IMR-90 (cell line): ENCODE data around the gene MRPL10. TPM values are rescaled to one million over a fixed set of nuclear protein-coding genes. Genes with fewer than 3 reads are reported as not detected.

Experiments used
- ATAC-seq: fragments of 200-7000 bp; cut with Tn5 transposase; 2 replicates; pipeline ENCODE4 v1.9.1; 2020; ENCODE audit warnings: low read depth, mild to moderate bottlenecking, moderate library complexity
- BruUV-seq: library from RNA; stranded (reverse); fragments of 400-500 nt; replicated peaks from 2 replicates; lab custom pipeline; 2021; lab: Mats Ljungman, UMichigan
- CTCF ChIA-PET: fragments of 300-600 bp; formaldehyde crosslinking; extraction: SDS; loops from one replicate; lab custom pipeline; 2021; ENCODE audit warnings: antibody characterized with exemption; lab: Yijun Ruan, JAX
- POLR2A ChIA-PET: fragments of 300-600 bp; sonication (Branson Sonifier 250); formaldehyde crosslinking; loops from one replicate; lab custom pipeline; 2022; ENCODE audit warnings: antibody characterized with exemption; ENCODE audit not compliant: unreplicated experiment; lab: Charles Lee
- DNase-seq: peaks from one replicate; pipeline ENCODE4 v3.0.0; 2013
- H2AFZ ChIP-seq: replicated peaks from 2 replicates; pipeline ENCODE3; 2013; ENCODE audit warnings: low read length, mild to moderate bottlenecking; ENCODE audit not compliant: poor library complexity
- H2AK5ac ChIP-seq: 2 replicates; pipeline ENCODE4 v1.6.1; 2013; ENCODE audit warnings: low read depth, low read length, inconsistent platforms
- H2AK9ac ChIP-seq: replicated peaks from 2 replicates; pipeline ENCODE3; 2013; ENCODE audit warnings: mild to moderate bottlenecking, low read depth, low read length, moderate library complexity; ENCODE audit not compliant: poor library complexity
- H2BK120ac ChIP-seq: 2 replicates; pipeline ENCODE4 v1.6.1; 2013; ENCODE audit warnings: low read depth, low read length, inconsistent platforms
- H2BK15ac ChIP-seq: 3 replicates; pipeline ENCODE4 v1.6.1; 2013; ENCODE audit warnings: low read depth, low read length, inconsistent platforms
- H2BK20ac ChIP-seq: 2 replicates; pipeline ENCODE4 v1.6.1; 2013; ENCODE audit warnings: low read depth, mild to moderate bottlenecking, inconsistent platforms, low read length, moderate library complexity
- H2BK5ac ChIP-seq: 2 replicates; pipeline ENCODE4 v1.6.1; 2013; ENCODE audit warnings: mild to moderate bottlenecking, low read depth, low read length, inconsistent platforms; ENCODE audit not compliant: poor library complexity, severe bottlenecking
- H3K14ac ChIP-seq: replicated peaks from 2 replicates; pipeline ENCODE4 v1.6.1; 2013; ENCODE audit warnings: low read depth, low read length, inconsistent platforms
- H3K18ac ChIP-seq: 2 replicates; pipeline ENCODE4 v1.6.1; 2013; ENCODE audit warnings: low read depth, low read length, control low read depth
- H3K23ac ChIP-seq: 2 replicates; pipeline ENCODE4 v1.6.1; 2013; ENCODE audit warnings: low read depth, low read length, inconsistent platforms
- H3K27ac ChIP-seq: 2 replicates; pipeline ENCODE4 v1.5.1; 2013; ENCODE audit warnings: mild to moderate bottlenecking, control low read depth, low read length; ENCODE audit not compliant: insufficient read depth
- H3K27me3 ChIP-seq: 2 replicates; pipeline ENCODE4 v1.6.1; 2013; ENCODE audit warnings: low read length; ENCODE audit not compliant: control insufficient read depth, insufficient read depth
- H3K36me3 ChIP-seq: 2 replicates; pipeline ENCODE4 v1.6.1; 2013; ENCODE audit warnings: low read length, mixed read lengths; ENCODE audit not compliant: control insufficient read depth, insufficient read depth
- H3K4ac ChIP-seq: 2 replicates; pipeline ENCODE4 v1.6.1; 2013; ENCODE audit warnings: low read depth, low read length, inconsistent platforms
- H3K4me1 ChIP-seq: 2 replicates; pipeline ENCODE4 v1.6.1; 2013; ENCODE audit warnings: low read length, mixed read lengths; ENCODE audit not compliant: control insufficient read depth, insufficient read depth
- H3K4me2 ChIP-seq: 2 replicates; pipeline ENCODE4 v1.6.1; 2013; ENCODE audit warnings: low read depth, mild to moderate bottlenecking, control low read depth, low read length, moderate library complexity
- H3K4me3 ChIP-seq: 2 replicates; pipeline ENCODE4 v1.5.1; 2013; ENCODE audit warnings: low read depth, mild to moderate bottlenecking, control low read depth, low read length, moderate library complexity; ENCODE audit not compliant: insufficient read depth
- H3K56ac ChIP-seq: 2 replicates; pipeline ENCODE4 v1.6.1; 2013; ENCODE audit warnings: low read length, inconsistent platforms; ENCODE audit not compliant: insufficient read depth; ENCODE audit errors: extremely low read depth
- H3K79me1 ChIP-seq, 2 experiments: 2 replicates each; pipeline ENCODE4 v1.6.1; 2013; ENCODE audit warnings: low read length in 2 of 2, inconsistent platforms in 1 of 2, low read depth in 1 of 2
- H3K9ac ChIP-seq: 2 replicates; pipeline ENCODE4 v1.6.1; 2013; ENCODE audit warnings: low read depth, low read length, control low read depth
- H3K9me1 ChIP-seq: 2 replicates; pipeline ENCODE4 v1.6.1; 2013; ENCODE audit warnings: low read length, inconsistent platforms; ENCODE audit not compliant: insufficient read depth
- H3K9me3 ChIP-seq: 2 replicates; pipeline ENCODE4 v1.6.1; 2013; ENCODE audit warnings: low read length; ENCODE audit not compliant: control insufficient read depth, insufficient read depth
- H4K20me1 ChIP-seq: 2 replicates; pipeline ENCODE4 v1.6.1; 2013; ENCODE audit warnings: low read length, inconsistent platforms; ENCODE audit not compliant: insufficient read depth
- H4K5ac ChIP-seq: 2 replicates; pipeline ENCODE4 v1.6.1; 2013; ENCODE audit warnings: mild to moderate bottlenecking, low read depth, low read length, control low read depth
- H4K8ac ChIP-seq, 2 experiments: 2 replicates each; pipeline ENCODE4 v1.6.1; 2013; ENCODE audit warnings: low read depth in 2 of 2, low read length in 2 of 2, control low read depth in 1 of 2, inconsistent platforms in 1 of 2
- H4K91ac ChIP-seq: 2 replicates; pipeline ENCODE4 v1.6.1; 2013; ENCODE audit warnings: low read depth, low read length, inconsistent platforms; ENCODE audit not compliant: insufficient read depth
- CEBPB ChIP-seq: IDR thresholded peaks from 2 replicates; pipeline ENCODE4 v1.6.1; 2012; ENCODE audit warnings: low read depth, low read length, improper control_type of control experiment
- CHD1 ChIP-seq: IDR thresholded peaks from 2 replicates; pipeline ENCODE4 v1.6.1; 2012; ENCODE audit warnings: low read depth, low read length, improper control_type of control experiment
- CTCF ChIP-seq: conservative IDR thresholded peaks from 2 replicates; pipeline ENCODE4 v1.5.1; 2012; ENCODE audit warnings: mild to moderate bottlenecking, low read depth, low read length, improper control_type of control experiment
- ELK1 ChIP-seq: fragments of 150-350 bp; IDR thresholded peaks from 2 replicates; pipeline ENCODE4 v1.6.1; 2016; ENCODE audit warnings: low read depth, mild to moderate bottlenecking, low read length, moderate library complexity, borderline replicate concordance
- MAZ ChIP-seq: IDR thresholded peaks from 2 replicates; pipeline ENCODE4 v1.6.1; 2012; ENCODE audit warnings: low read depth, mild to moderate bottlenecking, low read length, improper control_type of control experiment, moderate library complexity, borderline replicate concordance
- RAD21 ChIP-seq: IDR thresholded peaks from 2 replicates; pipeline ENCODE4 v1.6.1; 2012; ENCODE audit warnings: low read length, improper control_type of control experiment
- RCOR1 ChIP-seq: IDR thresholded peaks from 2 replicates; pipeline ENCODE4 v1.6.1; 2012; ENCODE audit warnings: mild to moderate bottlenecking, low read length, improper control_type of control experiment; ENCODE audit not compliant: insufficient replicate concordance
- SMC3 ChIP-seq: fragments of 150-350 bp; IDR thresholded peaks from 2 replicates; pipeline ENCODE4 v1.6.1; 2016; ENCODE audit warnings: low read depth, mild to moderate bottlenecking, antibody characterized with exemption, low read length, moderate library complexity
- USF2 ChIP-seq: fragments of 150-350 bp; IDR thresholded peaks from 2 replicates; pipeline ENCODE4 v1.6.1; 2017; ENCODE audit warnings: mild to moderate bottlenecking, antibody characterized with exemption, low read length, low read depth
- WGBS, 2 experiments: methylation state at CpG; one replicate each; pipeline versions ENCODE4 v1.1.5 to v1.1.7; 2013; ENCODE audit warnings: missing lambda C conversion rate in 2 of 2; ENCODE audit not compliant: insufficient read length in 1 of 2; ENCODE audit errors: extremely low coverage in 2 of 2; 5-methylcytosine and 5-hydroxymethylcytosine counted together
- dilution Hi-C: fragments of 300-500 bp; cut with HindIII; formaldehyde crosslinking; loops from one replicate; pipeline ENCODE4 v1.14.3; 2018; ENCODE audit warnings: low sequenced_read_pairs; ENCODE audit not compliant: unreplicated experiment
- in situ Hi-C: fragments of 300-500 bp; cut with MboI; formaldehyde crosslinking; loops from 3 replicates; pipeline ENCODE4 v1.14.3; 2019; ENCODE audit warnings: low sequenced_read_pairs, inconsistent platforms, mixed read lengths
- intact Hi-C: fragments of 100-400 bp; cut with micrococcal nuclease; formaldehyde crosslinking; loops from 2 replicates; pipeline ENCODE4 v1.10.0; 2022
- polyA plus RNA-seq, 3 experiments: library from polyadenylated mRNA; depleted of rRNA; stranded (reverse); fragments of >200 nt; gene quantifications; 2 replicates each; pipeline ENCODE4 v1.2.3, GENCODE V29; 2012; ENCODE audit warnings: low replicate concordance in 1 of 3
- total RNA-seq: library from RNA; depleted of rRNA; stranded (reverse); fragments of >200 nt; gene quantifications from 2 replicates; pipeline ENCODE4 v1.2.3, GENCODE V29; 2012

MRPL10 gene
- total and polyA plus RNA-seq, 2 of the 4 experiments (the other 2 are of a cell fraction) = 32.3 to 61.8 TPM

GRCh38 chr17:47785538-47786123 lies 45.7 kb downstream of the MRPL10 start:
- no peak for TF ChIP-seq SMC3
- no peak for TF ChIP-seq USF2
- no peak for TF ChIP-seq CTCF
- no peak for TF ChIP-seq MAZ
- TF ChIP-seq RAD21 = no peak
- no peak for TF ChIP-seq CEBPB
- TF ChIP-seq CHD1 = no peak
- no peak for TF ChIP-seq ELK1
- TF ChIP-seq RCOR1 = no peak

More at GRCh38 chr17:47785538-47786123, 45.7 kb downstream of the MRPL10 start:
- Histone ChIP-seq H4K20me1 (no peaks in the 10 kb centered on the region), H3K27ac (no peak overlapping the region), H3K14ac (no peak overlapping the region), H2BK20ac (no peak overlapping the region), H3K36me3 (no peaks in the 10 kb centered on the region), H3K4me3 (no peak overlapping the region), H3K9me1 (no peaks in the 10 kb centered on the region), H2AK9ac (no peak overlapping the region), H3K4me1 (no peaks in the 10 kb centered on the region), H3K18ac (no peak overlapping the region), H3K4me2 (no peak overlapping the region), H4K5ac (no peak overlapping the region), H2BK120ac (no peak overlapping the region), H3K9me3 (no peaks in the 10 kb centered on the region), H4K91ac (no peak overlapping the region), H3K27me3 (peaks cover 46% of the 10 kb centered on the region), H3K79me1 (no peaks in the 10 kb centered on the region), H3K4ac (no peak overlapping the region), H3K23ac (no peak overlapping the region), H3K9ac (no peak overlapping the region), H4K8ac (no peak overlapping the region), H2BK15ac (no peak overlapping the region), H2BK5ac (no peak overlapping the region), H2AFZ (no peak overlapping the region), H3K56ac (no peak overlapping the region), H2AK5ac (no peak overlapping the region)
- in situ Hi-C loops (no loop called here), dilution Hi-C loops (no loop called here), intact Hi-C loops (no loop called here)
- BruUV-seq = no TSS peak
- ATAC-seq (no peak), DNase-seq (peak; percentile 16)
- ChIA-PET CTCF (no interaction called here), POLR2A (no interaction called here)
- WGBS, 2 experiments = no CpG with 5 or more reads among the region's 5 CpGs
